Natural killer cell treated with Interleukin-12 subunit alpha and Interleukin-12 subunit beta and Interleukin-15 and Interleukin-18, amount 100 ng/mL, for 72 hours (primary cell): ENCODE data around the gene IGLL5. TPM values are rescaled to one million over a fixed set of nuclear protein-coding genes. Genes with fewer than 3 reads are reported as not detected.

Experiments
- ATAC-seq, 2 donors: fragments of 150-1000 bp; cut with Tn5 transposase in 1 of 2; sonication (Bioruptor Pico), chemical (Tn5 transposase) in 1 of 2; 2 replicates each; pipeline ENCODE4 v1.10.0; 2021
- DNase-seq: peaks from one replicate; pipeline ENCODE4 v3.0.0; 2022; ENCODE audit warnings: low spot score
- H3K27ac Mint-ChIP-seq, 2 donors: 1 replicate in 1 of 2; 2 replicates in 1 of 2; pipeline ENCODE4 v1.8.0; 2022; ENCODE audit warnings: mixed read lengths in 2 of 2, mild to moderate bottlenecking in 1 of 2, moderate library complexity in 1 of 2
- H3K27me3 Mint-ChIP-seq, 2 donors: 1 replicate in 1 of 2; 2 replicates in 1 of 2; pipeline ENCODE4 v1.8.0; 2022; ENCODE audit warnings: mixed read lengths in 2 of 2
- H3K36me3 Mint-ChIP-seq: one replicate; pipeline ENCODE4 v1.8.0; 2022; ENCODE audit warnings: mixed read lengths
- H3K4me1 Mint-ChIP-seq, 2 donors: 1 replicate in 1 of 2; 2 replicates in 1 of 2; pipeline ENCODE4 v1.8.0; 2022; ENCODE audit warnings: low read depth in 2 of 2, mixed read lengths in 2 of 2, mild to moderate bottlenecking in 1 of 2
- H3K4me3 Mint-ChIP-seq: one replicate; pipeline ENCODE4 v1.8.0; 2022; ENCODE audit warnings: mixed read lengths
- H3K9me3 Mint-ChIP-seq: 2 replicates; pipeline ENCODE4 v1.8.0; 2022; ENCODE audit warnings: mixed read lengths
- total RNA-seq, 2 donors: library from RNA; stranded (reverse); gene quantifications; one replicate each; pipeline ENCODE4 v1.2.3, GENCODE V29; 2022

The IGLL5 gene
- total RNA-seq, 2 donors from 2014 or later, result 5.4 TPM; not detected in 1

- H3K9me3 Mint-ChIP-seq, result no peaks in the 10 kb centered on the region
- peak overlapping the region in 1 of 2 donors; percentile 28 for H3K27ac Mint-ChIP-seq
- no peak for ATAC-seq
- H3K4me1 Mint-ChIP-seq, result peaks cover 19 to 39% of the 10 kb centered on the region in 2 donors
- no peak overlapping the region for H3K4me3 Mint-ChIP-seq
- H3K36me3 Mint-ChIP-seq, result no peaks in the 10 kb centered on the region
- H3K27me3 Mint-ChIP-seq, result no peaks in the 10 kb centered on the region
- no peak for DNase-seq
These were observed 44.1 kb downstream of the IGLL5 start for GRCh38 chr22:22931557-22932270.

DNA sequence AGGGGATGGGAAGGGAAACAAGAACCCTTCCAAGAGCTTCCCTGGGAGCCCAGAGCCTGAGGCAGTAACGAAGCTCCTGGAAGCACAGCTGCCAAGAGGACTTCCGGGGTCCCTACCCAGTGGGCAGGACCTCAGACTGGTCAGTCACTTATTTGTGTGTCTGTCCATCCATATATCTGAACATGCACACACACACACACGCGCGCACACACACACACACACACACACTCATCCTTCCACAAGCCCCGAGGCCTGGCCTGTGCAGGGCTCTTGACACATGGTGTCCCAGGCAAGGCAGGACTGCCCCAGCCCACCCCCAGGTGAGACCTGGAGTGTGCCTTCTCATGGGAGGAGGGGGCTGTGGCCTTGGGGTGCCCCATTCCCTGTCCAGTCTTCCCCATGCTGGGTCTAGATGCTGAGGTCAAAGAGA, 44.9 kb downstream of the IGLL5 start:
- Mint-ChIP-seq H3K4me1 (peaks cover 13 to 31% of the 10 kb centered on the region in 2 donors), H3K36me3 (no peaks in the 10 kb centered on the region), H3K9me3 (no peaks in the 10 kb centered on the region), H3K4me3 (no peak overlapping the region), H3K27me3 (no peaks in the 10 kb centered on the region), H3K27ac (no peak overlapping the region)
- DNase-seq, result no peak
- ATAC-seq, result no peak

DNA sequence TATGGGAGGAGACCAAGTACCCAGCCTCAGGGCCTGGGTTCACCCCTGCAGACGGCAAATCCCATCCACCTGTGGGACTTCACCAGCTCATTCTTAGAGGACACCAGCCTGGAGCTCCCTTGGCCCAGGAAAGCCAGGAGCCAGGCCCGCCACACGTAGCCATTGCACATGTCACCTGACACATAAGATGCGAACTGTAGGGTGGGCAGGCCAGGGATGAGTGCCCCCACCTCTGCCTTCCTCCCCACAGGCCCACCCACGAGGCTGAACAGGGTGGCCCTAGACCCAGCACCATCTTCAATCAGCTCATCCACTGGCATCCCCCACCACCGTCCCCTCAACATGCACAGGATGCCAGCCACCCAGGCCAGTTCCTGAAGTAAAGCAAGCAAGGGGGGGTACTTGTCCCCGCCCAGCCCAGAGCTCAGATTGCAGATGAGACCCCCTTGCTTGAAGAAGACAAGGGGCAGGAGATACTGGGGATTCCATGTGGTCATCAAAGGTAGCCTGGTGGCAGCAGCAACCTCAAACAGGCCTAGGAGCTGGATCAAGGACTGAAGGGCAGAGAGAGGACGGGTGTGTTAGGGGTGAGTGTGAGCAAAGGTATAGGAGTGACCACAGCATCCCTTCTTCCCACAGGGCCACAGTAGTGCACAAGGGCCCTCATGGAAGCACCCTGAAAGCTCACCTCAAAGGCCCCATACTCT, 45.6 kb downstream of the IGLL5 start:
- Mint-ChIP-seq H3K4me1 (peaks cover 6 to 27% of the 10 kb centered on the region in 2 donors), H3K27ac (no peak overlapping the region), H3K27me3 (no peaks in the 10 kb centered on the region), H3K9me3 (no peaks in the 10 kb centered on the region), H3K4me3 (no peak overlapping the region), H3K36me3 (no peaks in the 10 kb centered on the region)
- no peak for ATAC-seq
- no peak for DNase-seq

- Mint-ChIP-seq H3K4me1 (peaks cover 0 to 21% of the 10 kb centered on the region in 2 donors), H3K36me3 (no peaks in the 10 kb centered on the region), H3K27ac (no peak overlapping the region), H3K27me3 (no peaks in the 10 kb centered on the region), H3K9me3 (no peaks in the 10 kb centered on the region), H3K4me3 (no peak overlapping the region)
- ATAC-seq (no peak), DNase-seq (no peak)
These were observed 46.4 kb downstream of the IGLL5 start for GRCh38 chr22:22933807-22934542.

GRCh38 chr22:22934543-22935055, 47.0 kb downstream of the IGLL5 start:
- Mint-ChIP-seq H3K27ac (peak overlapping the region in 1 of 2 donors; percentile 23), H3K27me3 (no peaks in the 10 kb centered on the region), H3K4me1 (peaks cover 0 to 14% of the 10 kb centered on the region in 2 donors), H3K36me3 (no peaks in the 10 kb centered on the region), H3K4me3 (no peak overlapping the region), H3K9me3 (no peaks in the 10 kb centered on the region)
- no peak for DNase-seq
- ATAC-seq, result no peak

GRCh38 chr22:22935056-22935545, 47.5 kb downstream of the IGLL5 start:
- H3K9me3 Mint-ChIP-seq, result no peaks in the 10 kb centered on the region
- peaks cover 0 to 12% of the 10 kb centered on the region in 2 donors for H3K4me1 Mint-ChIP-seq
- no peak overlapping the region for H3K4me3 Mint-ChIP-seq
- peak overlapping the region in 1 of 2 donors; percentile 23 for H3K27ac Mint-ChIP-seq
- DNase-seq (no peak), ATAC-seq (peak in 1 of 2 donors; percentile 22)
- H3K27me3 Mint-ChIP-seq, result no peaks in the 10 kb centered on the region
- H3K36me3 Mint-ChIP-seq, result no peaks in the 10 kb centered on the region

DNA sequence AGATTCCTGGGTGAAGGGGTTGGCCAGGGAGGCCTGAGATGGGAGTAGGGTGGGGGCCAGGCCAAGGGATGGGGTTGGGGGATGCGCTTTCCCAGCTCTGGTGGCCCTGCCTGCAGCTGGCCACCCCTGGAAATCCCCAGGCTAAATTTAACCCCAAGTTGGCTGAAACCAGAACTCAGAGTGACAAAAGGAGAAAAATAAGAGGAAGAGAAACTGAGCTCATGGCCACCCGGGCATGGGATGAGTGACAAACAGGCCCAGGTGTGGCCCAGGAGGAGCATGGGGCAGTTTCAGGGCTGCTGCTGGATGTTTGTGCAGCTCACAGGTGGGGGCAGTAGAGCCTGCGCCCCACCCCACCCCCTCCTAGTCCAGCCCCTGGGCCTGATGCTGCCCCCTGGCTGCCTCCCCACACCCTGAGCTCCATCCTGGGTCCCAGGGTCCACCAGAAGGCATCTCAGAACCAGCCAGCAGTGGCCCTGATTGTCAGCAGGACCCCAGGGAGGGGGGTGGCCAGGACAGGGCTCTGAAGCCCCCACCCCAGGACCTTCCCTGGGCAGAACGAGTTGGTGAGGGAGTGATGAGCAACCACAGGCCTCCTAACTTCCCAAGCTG, 48.0 kb downstream of the IGLL5 start:
- Mint-ChIP-seq H3K9me3 (no peaks in the 10 kb centered on the region), H3K27me3 (no peaks in the 10 kb centered on the region)
- no peak for DNase-seq

GRCh38 chr22:22936180-22936914, 48.7 kb downstream of the IGLL5 start:
- no peaks in the 10 kb centered on the region for H3K36me3 Mint-ChIP-seq
- DNase-seq, result no peak
- H3K4me3 Mint-ChIP-seq, result no peak overlapping the region
- ATAC-seq, result no peak
- H3K9me3 Mint-ChIP-seq, result no peaks in the 10 kb centered on the region
- peaks cover 0 to 9% of the 10 kb centered on the region in 2 donors for H3K4me1 Mint-ChIP-seq
- no peak overlapping the region for H3K27ac Mint-ChIP-seq
- H3K27me3 Mint-ChIP-seq, result no peaks in the 10 kb centered on the region

More for the DNA sequence above, 48.0 kb downstream of the IGLL5 start:
- no peaks in the 10 kb centered on the region for H3K36me3 Mint-ChIP-seq
- H3K4me1 Mint-ChIP-seq, result peaks cover 0 to 11% of the 10 kb centered on the region in 2 donors
- H3K27ac Mint-ChIP-seq, result peak overlapping the region in 1 of 2 donors; percentile 23
- H3K4me3 Mint-ChIP-seq, result no peak overlapping the region
- no peak for ATAC-seq

GRCh38 chr22:22936915-22937656, 49.5 kb downstream of the IGLL5 start:
- H3K27me3 Mint-ChIP-seq, result no peaks in the 10 kb centered on the region
- H3K27ac Mint-ChIP-seq, result no peak overlapping the region
- peaks cover 0 to 8% of the 10 kb centered on the region in 2 donors for H3K4me1 Mint-ChIP-seq
- DNase-seq (no peak), ATAC-seq (no peak)
- no peak overlapping the region for H3K4me3 Mint-ChIP-seq
- no peaks in the 10 kb centered on the region for H3K36me3 Mint-ChIP-seq
- H3K9me3 Mint-ChIP-seq, result no peaks in the 10 kb centered on the region

DNA sequence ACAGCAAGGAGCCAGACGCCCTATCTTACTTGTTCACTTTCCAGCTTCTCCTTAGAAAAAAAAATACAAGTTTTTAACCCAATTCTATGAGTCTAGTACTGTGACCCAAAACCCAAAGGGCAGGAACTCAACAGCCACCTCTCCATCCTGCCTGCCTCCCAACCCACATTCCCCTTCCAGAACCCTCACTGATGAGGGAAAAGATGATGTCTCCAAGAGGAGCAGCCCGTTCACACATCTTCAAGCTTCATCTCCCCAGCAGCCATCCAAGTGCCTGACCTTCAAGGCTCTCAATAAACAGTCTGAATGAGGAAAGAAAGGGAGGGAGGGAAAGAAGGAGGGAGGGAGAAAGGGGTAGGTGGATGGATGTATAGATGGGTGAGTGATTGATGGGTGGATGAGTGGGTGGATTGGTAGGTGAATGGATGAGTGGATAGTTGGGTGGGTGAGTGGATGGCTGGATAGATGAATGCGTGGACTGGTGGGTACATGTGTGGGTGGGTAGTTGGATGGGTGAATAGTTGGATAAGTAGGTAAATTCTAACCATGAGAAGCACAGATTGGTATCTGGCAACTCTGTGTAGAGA, 50.4 kb downstream of the IGLL5 start:
- Mint-ChIP-seq H3K36me3 (no peaks in the 10 kb centered on the region), H3K4me1 (peaks cover 6 to 12% of the 10 kb centered on the region in 2 donors), H3K9me3 (no peaks in the 10 kb centered on the region), H3K27me3 (no peaks in the 10 kb centered on the region), H3K4me3 (no peak overlapping the region), H3K27ac (no peak overlapping the region)
- DNase-seq (no peak), ATAC-seq (no peak)

DNA sequence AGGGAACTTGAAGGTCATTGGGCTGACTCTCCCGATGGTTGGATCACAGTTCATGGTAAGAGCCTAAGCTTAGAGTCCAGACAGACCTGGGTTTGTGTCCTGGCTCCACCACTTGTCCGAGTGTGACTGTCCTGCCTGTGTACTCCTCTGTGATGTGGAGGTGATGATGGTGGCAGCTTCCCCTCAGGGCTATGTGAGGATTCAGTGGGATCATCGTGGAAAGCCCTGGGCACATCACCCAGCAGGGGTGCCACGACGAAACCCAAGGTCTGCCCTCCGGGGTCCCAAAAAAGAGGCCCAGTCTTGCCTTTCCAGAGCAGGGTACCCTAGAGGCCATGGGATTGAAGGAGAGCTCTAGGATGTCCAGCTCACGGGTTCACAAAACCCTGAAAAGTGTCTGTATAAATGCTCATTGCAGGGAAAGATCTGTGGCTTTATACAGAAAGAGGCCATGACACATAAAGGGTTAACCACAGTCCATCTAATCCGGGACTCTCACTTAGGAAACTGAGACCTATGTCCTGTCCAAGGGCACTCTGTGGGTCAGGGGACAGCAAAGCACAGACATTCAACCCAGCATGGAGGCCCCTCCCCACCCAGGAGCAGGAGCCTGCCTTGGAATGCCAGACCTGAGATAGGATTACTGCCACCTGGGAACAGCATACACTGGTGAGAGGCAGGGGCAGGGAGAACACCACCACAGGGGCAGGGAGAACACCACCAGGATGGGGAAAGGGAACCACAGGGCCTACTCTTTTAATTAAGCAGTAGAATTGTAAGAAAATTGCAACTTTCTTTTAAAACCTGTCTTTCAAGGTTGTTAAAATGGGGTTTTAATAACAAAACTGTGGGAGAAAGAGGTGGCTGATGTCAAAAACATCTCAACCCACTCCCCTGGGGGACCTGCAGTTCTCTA, 51.3 kb downstream of the IGLL5 start:
- H3K27ac Mint-ChIP-seq, result no peak overlapping the region
- no peaks in the 10 kb centered on the region for H3K36me3 Mint-ChIP-seq
- no peaks in the 10 kb centered on the region for H3K27me3 Mint-ChIP-seq
- no peak overlapping the region for H3K4me3 Mint-ChIP-seq
- ATAC-seq (no peak), DNase-seq (peak; percentile 38)
- H3K9me3 Mint-ChIP-seq, result no peaks in the 10 kb centered on the region
- H3K4me1 Mint-ChIP-seq, result peaks cover 6 to 8% of the 10 kb centered on the region in 2 donors
